Lung (tissue), 12 donors: Measurements from ENCODE around the gene STXBP5. TPM values are rescaled to one million over a fixed set of nuclear protein-coding genes. Genes with fewer than 3 reads are reported as not detected.

Source experiments
- ATAC-seq: fragments of 200-7000 bp; cut with Tn5 transposase; one replicate; pipeline ENCODE4 v1.9.1; 2020; ENCODE audit warnings: moderate number of reproducible peaks; ENCODE audit not compliant: insufficient read depth, low FRiP score
- DNase-seq, 3 donors: peaks; one replicate each; pipeline ENCODE4 v3.0.0-alpha.2; 2013 to 2017
- H3K27ac ChIP-seq, 2 donors: one replicate each; pipeline ENCODE4 v1.5.1; 2013; ENCODE audit warnings: mild to moderate bottlenecking in 2 of 2, moderate library complexity in 2 of 2, control low read depth in 1 of 2, inconsistent platforms in 1 of 2, low read depth in 1 of 2, low read length in 1 of 2
- H3K27me3 ChIP-seq, 3 donors: one replicate each; pipeline ENCODE4 v1.5.1; 2013; ENCODE audit warnings: low read length in 2 of 3; ENCODE audit not compliant: control insufficient read depth in 3 of 3, insufficient read depth in 3 of 3
- H3K36me3 ChIP-seq, 4 donors: one replicate each; pipeline ENCODE4 v1.5.1; 2013; ENCODE audit warnings: low read length in 4 of 4, mild to moderate bottlenecking in 1 of 4, moderate library complexity in 1 of 4; ENCODE audit not compliant: control insufficient read depth in 4 of 4, insufficient read depth in 4 of 4
- H3K4me1 ChIP-seq, 5 donors: one replicate each; pipeline ENCODE4 v1.5.1; 2013; ENCODE audit warnings: low read length in 5 of 5, mild to moderate bottlenecking in 2 of 5, moderate library complexity in 1 of 5; ENCODE audit not compliant: control insufficient read depth in 5 of 5, insufficient read depth in 5 of 5
- H3K4me3 ChIP-seq: one replicate; pipeline ENCODE4 v1.5.1; 2013; ENCODE audit warnings: mild to moderate bottlenecking, control low read depth, moderate library complexity
- H3K9ac ChIP-seq, 2 donors: one replicate each; pipeline ENCODE4 v1.5.1; 2013; ENCODE audit warnings: low read length in 2 of 2, control low read depth in 1 of 2; ENCODE audit not compliant: insufficient read depth in 1 of 2
- H3K9me3 ChIP-seq, 4 donors: one replicate each; pipeline ENCODE4 v1.5.1; 2013; ENCODE audit warnings: low read length in 3 of 4, mild to moderate bottlenecking in 1 of 4, moderate library complexity in 1 of 4; ENCODE audit not compliant: control insufficient read depth in 4 of 4, insufficient read depth in 3 of 4
- CTCF ChIP-seq: IDR thresholded peaks from 2 replicates; pipeline ENCODE4 v1.5.1; 2012; ENCODE audit warnings: mild to moderate bottlenecking; ENCODE audit errors: control extremely low read depth, extremely low read depth
- WGBS, 2 donors: extraction: QIAGEN DNeasy Blood & Tissue Kit; methylation state at CpG; one replicate each; pipeline ENCODE4 v1.1.7; 2013; 5-methylcytosine and 5-hydroxymethylcytosine counted together
- polyA plus RNA-seq, 2 donors: library from polyadenylated mRNA; stranded (reverse); fragments of 200-250 nt; gene quantifications; one replicate each; pipeline ENCODE4 v1.2.1, GENCODE V29; 2013
- total RNA-seq, 2 donors: library from RNA; depleted of rRNA in 1 of 2; stranded (reverse); fragments of >200 nt in 1 of 2; gene quantifications; one replicate each; pipeline ENCODE4 v1.2.1, GENCODE V29; 2014 to 2021
- donor health status: control.
- donor health status: control.
- donor health status: Bipolar disorder and iron deficiency.
- donor health status: healthy.
- donor health status: DM: yes; HTN: yes; CAD: no.

Gene STXBP5
- total and polyA plus RNA-seq, 4 donors, result 6.2 to 29.0 (median 12.9) TPM

- Histone ChIP-seq H3K4me1 (no peaks in the 10 kb centered on the region), H3K9ac (no peak overlapping the region), H3K27me3 (no peaks in the 10 kb centered on the region), H3K27ac (no peak overlapping the region), H3K4me3 (no peak overlapping the region), H3K9me3 (no peaks in the 10 kb centered on the region), H3K36me3 (no peaks in the 10 kb centered on the region)
- DNase-seq (no peak), ATAC-seq (no peak)
- TF ChIP-seq CTCF, result no peak
- WGBS, 2 donors, result 82 to 93% methylated on average over 4 of the region's 4 CpGs
Observed at GRCh38 chr6:147156799-147157382, 47.3 kb upstream of the STXBP5 start.

DNA sequence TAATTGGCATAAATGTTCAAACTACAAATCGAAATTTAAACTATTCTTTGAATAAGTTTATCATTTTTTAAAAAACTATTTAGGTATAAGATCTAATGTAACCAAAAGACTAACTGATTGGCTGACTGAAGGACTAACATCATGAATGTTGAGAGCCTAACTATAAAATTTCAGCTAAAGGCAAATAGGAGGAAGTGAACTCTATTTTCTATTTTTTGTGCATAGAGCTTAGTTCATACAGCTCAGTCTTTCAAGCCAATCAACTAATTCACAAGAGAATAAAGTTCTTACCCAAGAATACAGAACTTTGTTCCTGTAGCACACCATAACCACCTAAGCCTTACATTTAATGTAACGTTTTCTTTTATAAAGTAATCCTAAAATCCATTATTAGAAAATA, 46.3 kb upstream of the STXBP5 start:
- DNase-seq (no peak), ATAC-seq (no peak)
- no peaks in the 10 kb centered on the region for H3K36me3 ChIP-seq
- H3K9ac ChIP-seq, result no peak overlapping the region
- no peak for TF ChIP-seq CTCF
- WGBS, 2 donors, result 67 to 73% methylated on average over 2 of the region's 2 CpGs
- H3K27ac ChIP-seq, result no peak overlapping the region
- H3K4me1 ChIP-seq, result no peaks in the 10 kb centered on the region
- no peak overlapping the region for H3K4me3 ChIP-seq
- no peaks in the 10 kb centered on the region for H3K9me3 ChIP-seq
- H3K27me3 ChIP-seq, result no peaks in the 10 kb centered on the region

DNA sequence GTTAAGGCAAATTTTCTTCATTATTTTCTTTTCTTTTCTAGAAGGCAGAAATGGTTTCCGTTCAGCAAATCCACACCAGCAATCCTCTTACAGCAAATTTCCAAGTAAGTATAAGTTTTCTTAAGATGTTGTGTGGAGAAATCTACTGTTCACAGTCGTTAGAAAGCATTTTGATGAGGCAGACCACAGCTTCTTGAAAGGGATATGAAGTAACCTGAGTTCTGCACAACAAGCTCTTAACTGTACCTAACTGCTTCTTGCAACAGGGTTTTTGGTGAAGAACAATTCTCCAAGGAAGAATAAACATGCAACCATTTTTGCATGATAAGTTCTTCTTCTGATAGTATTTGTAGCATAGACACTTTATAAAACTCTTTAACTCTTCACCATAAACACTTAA, 45.3 kb upstream of the STXBP5 start:
- no peaks in the 10 kb centered on the region for H3K4me1 ChIP-seq
- ATAC-seq (no peak), DNase-seq (no peak)
- H3K9me3 ChIP-seq, result no peaks in the 10 kb centered on the region
- 27 to 63% methylated on average over 2 of the region's 2 CpGs for WGBS, 2 donors
- H3K27ac ChIP-seq, result no peak overlapping the region
- H3K9ac ChIP-seq, result no peak overlapping the region
- H3K36me3 ChIP-seq, result no peaks in the 10 kb centered on the region
- H3K27me3 ChIP-seq, result no peaks in the 10 kb centered on the region
- no peak for TF ChIP-seq CTCF
- H3K4me3 ChIP-seq, result no peak overlapping the region
